ENCODE results near the gene CD68.
"Not testable (repeated sequence)": the region's sequence is repeated elsewhere in the genome, so short reads cannot be mapped to it uniquely, and the experiment has no call there.

Gene CD68

GRCh38 chr17:7615265-7615747, 35.9 kb downstream of the CD68 start:
- TF ChIP-seq, protein P1, sequence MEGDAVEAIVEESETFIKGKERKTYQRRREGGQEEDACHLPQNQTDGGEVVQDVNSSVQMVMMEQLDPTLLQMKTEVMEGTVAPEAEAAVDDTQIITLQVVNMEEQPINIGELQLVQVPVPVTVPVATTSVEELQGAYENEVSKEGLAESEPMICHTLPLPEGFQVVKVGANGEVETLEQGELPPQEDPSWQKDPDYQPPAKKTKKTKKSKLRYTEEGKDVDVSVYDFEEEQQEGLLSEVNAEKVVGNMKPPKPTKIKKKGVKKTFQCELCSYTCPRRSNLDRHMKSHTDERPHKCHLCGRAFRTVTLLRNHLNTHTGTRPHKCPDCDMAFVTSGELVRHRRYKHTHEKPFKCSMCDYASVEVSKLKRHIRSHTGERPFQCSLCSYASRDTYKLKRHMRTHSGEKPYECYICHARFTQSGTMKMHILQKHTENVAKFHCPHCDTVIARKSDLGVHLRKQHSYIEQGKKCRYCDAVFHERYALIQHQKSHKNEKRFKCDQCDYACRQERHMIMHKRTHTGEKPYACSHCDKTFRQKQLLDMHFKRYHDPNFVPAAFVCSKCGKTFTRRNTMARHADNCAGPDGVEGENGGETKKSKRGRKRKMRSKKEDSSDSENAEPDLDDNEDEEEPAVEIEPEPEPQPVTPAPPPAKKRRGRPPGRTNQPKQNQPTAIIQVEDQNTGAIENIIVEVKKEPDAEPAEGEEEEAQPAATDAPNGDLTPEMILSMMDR (IDR thresholded peaks at IDR 0.05; ENCODE audit: insufficient read depth, low read depth, low read length, missing control alignments), result no peak
- DNase-seq (ENCODE audit: low read depth), result no peak
- H3K4me3 ChIP-seq (ENCODE audit: low read length), result peak overlapping the region; percentile 46

GRCh38 chr17:7618608-7619007, 39.2 kb downstream of the CD68 start:
- DNase-seq (ENCODE audit: low read depth), result no peak
- no peak overlapping the region for H3K4me3 ChIP-seq (ENCODE audit: low read length)
- TF ChIP-seq, protein P1 (IDR thresholded peaks at IDR 0.05; ENCODE audit: insufficient read depth, low read depth, low read length, missing control alignments), result no peak

GRCh38 chr17:7620835-7621234, 41.4 kb downstream of the CD68 start:
- no peak overlapping the region for H3K4me3 ChIP-seq (ENCODE audit: low read length)
- no peak for DNase-seq (ENCODE audit: low read depth)
- TF ChIP-seq, protein P1 (IDR thresholded peaks at IDR 0.05; ENCODE audit: insufficient read depth, low read depth, low read length, missing control alignments), result no peak

- DNase-seq (ENCODE audit: low read depth), result no peak
- H3K4me3 ChIP-seq (ENCODE audit: low read length), result no peak overlapping the region
- TF ChIP-seq, protein P1 (IDR thresholded peaks at IDR 0.05; ENCODE audit: insufficient read depth, low read depth, low read length, missing control alignments), result no peak
Observed at GRCh38 chr17:7623661-7624060, 44.2 kb downstream of the CD68 start.

- DNase-seq (ENCODE audit: low read depth); H3K4me3 ChIP-seq (ENCODE audit: low read length): not testable (repeated sequence)
Observed at GRCh38 chr17:7625749-7626148, 46.3 kb downstream of the CD68 start.

DNA sequence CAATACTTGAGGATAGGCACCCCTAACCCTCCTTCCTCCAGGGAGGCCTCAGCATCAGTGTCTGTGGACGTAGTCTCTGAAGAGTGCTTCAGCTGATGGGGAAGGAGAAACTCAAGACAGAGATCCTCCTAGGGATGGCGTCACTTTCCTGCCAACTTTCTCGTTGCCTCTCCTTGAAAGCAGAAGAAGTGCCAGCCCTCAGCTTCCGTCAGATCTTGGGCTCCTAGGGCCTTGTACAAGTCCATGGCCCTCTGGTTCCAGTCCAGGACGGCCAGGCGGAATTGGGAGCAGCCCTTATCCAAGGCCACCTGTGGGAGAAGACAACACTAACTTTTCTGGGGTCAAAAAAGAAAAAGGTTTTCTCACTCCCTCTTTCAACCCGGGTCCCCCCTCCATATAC, 46.9 kb downstream of the CD68 start:
- no peak for DNase-seq (ENCODE audit: low read depth)
- H3K4me3 ChIP-seq (ENCODE audit: low read length), result peak overlapping the region; percentile 84
- TF ChIP-seq, protein P1 (IDR thresholded peaks at IDR 0.05; ENCODE audit: insufficient read depth, low read depth, low read length, missing control alignments), result no peak

DNA sequence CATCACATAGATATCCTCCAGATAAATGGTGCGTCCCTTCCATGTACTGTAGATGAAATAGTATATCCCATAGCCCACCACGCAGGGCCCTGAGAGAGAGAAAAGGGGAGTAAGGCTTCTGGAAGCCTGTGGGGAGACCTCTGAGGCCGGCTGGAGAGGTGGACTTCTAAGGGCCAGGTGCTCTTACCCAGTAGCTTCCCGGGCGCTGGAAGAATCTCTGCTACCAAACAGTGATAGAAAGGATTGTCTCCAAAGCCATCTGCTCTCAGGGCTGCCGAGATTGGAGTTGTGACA, 47.5 kb downstream of the CD68 start:
- TF ChIP-seq, protein P1 (IDR thresholded peaks at IDR 0.05; ENCODE audit: insufficient read depth, low read depth, low read length, missing control alignments), result no peak
- H3K4me3 ChIP-seq (ENCODE audit: low read length), result peak overlapping the region; percentile 84
- DNase-seq (ENCODE audit: low read depth), result no peak

All from epithelial cell of esophagus (primary cell).